SH-SY5Y (cell line): ENCODE data around the gene CCDC78.

ENCODE experiments used
- GATA2 ChIP-seq: IDR thresholded peaks from 2 replicates; pipeline ENCODE4 v1.6.1; 2011; ENCODE audit warnings: mild to moderate bottlenecking, low read depth, low read length
- GATA3 ChIP-seq: IDR thresholded peaks from 2 replicates; pipeline ENCODE4 v1.6.1; 2011; ENCODE audit warnings: low read depth, mild to moderate bottlenecking, low read length, moderate library complexity

GRCh38 chr16:703406-703805 is 22.8 kb downstream of the CCDC78 start:
- TF ChIP-seq GATA3 (no peak), GATA2 (no peak)
